Prostate gland (tissue), 2 donors: ENCODE data around the gene TNFAIP3.

Experiments
- CTCF ChIP-seq, 4 experiments: fragments of 200-600 bp in 2 of 4; fragments of 450-650 bp in 2 of 4; sonication (generic) in 2 of 4; IDR thresholded peaks; 1 replicate in 3 of 4; 2 replicates in 1 of 4; pipeline ENCODE4 v1.5.1; 2016 to 2019; ENCODE audit warnings: antibody characterized with exemption in 4 of 4, mild to moderate bottlenecking in 2 of 4, moderate library complexity in 2 of 4
- POLR2A ChIP-seq: fragments of 450-650 bp; IDR thresholded peaks from one replicate; pipeline ENCODE4 v1.6.1; 2016; ENCODE audit warnings: antibody characterized with exemption, mild to moderate bottlenecking
- POLR2AphosphoS5 ChIP-seq: sonication (generic); formaldehyde crosslinking; IDR thresholded peaks from one replicate; pipeline ENCODE4 v1.6.1; 2017; ENCODE audit warnings: antibody characterized with exemption

GRCh38 chr6:137911675-137912191, 44.7 kb downstream of the TNFAIP3 start:
- TF ChIP-seq POLR2AphosphoS5 (no peak), POLR2A (no peak), CTCF (IDR thresholded peaks at IDR 0.05) (no peak)
